ENCODE results near the gene NFATC2IP.
"Not testable (repeated sequence)": the region's sequence is repeated elsewhere in the genome, so short reads cannot be mapped to it uniquely, and the experiment has no call there.

The NFATC2IP gene

GRCh38 chr16:28932339-28933141 lies 18.2 kb upstream of the NFATC2IP start:
- no peak for TF ChIP-seq JUND (IDR thresholded peaks at IDR 0.05; ENCODE audit: low read depth)
- in situ Hi-C loops (cut with HindIII; ENCODE audit: low pct_unique_long_range_greater_than_20kb, low sequenced_read_pairs): no loop called here
- no peak for DNase-seq (ENCODE audit: low read depth in 1 of 2, low spot score in 1 of 2)

GRCh38 chr16:28933171-28933570 lies 17.6 kb upstream of the NFATC2IP start:
- TF ChIP-seq JUND (IDR thresholded peaks at IDR 0.05; ENCODE audit: low read depth): no peak
- no peak for DNase-seq (ENCODE audit: low read depth in 1 of 2, low spot score in 1 of 2)
- in situ Hi-C loops (cut with HindIII; ENCODE audit: low pct_unique_long_range_greater_than_20kb, low sequenced_read_pairs): no loop called here

- in situ Hi-C loops (cut with HindIII; ENCODE audit: low pct_unique_long_range_greater_than_20kb, low sequenced_read_pairs): no loop called here
- DNase-seq (ENCODE audit: low read depth in 1 of 2, low spot score in 1 of 2): no peak
- no peak for TF ChIP-seq JUND (IDR thresholded peaks at IDR 0.05; ENCODE audit: low read depth)
Measured at GRCh38 chr16:28935346-28935745, 15.4 kb upstream of the NFATC2IP start.

GRCh38 chr16:28935924-28936783 lies 14.6 kb upstream of the NFATC2IP start:
- in situ Hi-C loops (cut with HindIII; ENCODE audit: low pct_unique_long_range_greater_than_20kb, low sequenced_read_pairs): no loop called here
- DNase-seq (ENCODE audit: low read depth in 1 of 2, low spot score in 1 of 2): peak; percentile 97 to 98
- no peak for TF ChIP-seq JUND (IDR thresholded peaks at IDR 0.05; ENCODE audit: low read depth)

- no peak for TF ChIP-seq JUND (IDR thresholded peaks at IDR 0.05; ENCODE audit: low read depth)
- in situ Hi-C loops (cut with HindIII; ENCODE audit: low pct_unique_long_range_greater_than_20kb, low sequenced_read_pairs): no loop called here
- DNase-seq (ENCODE audit: low read depth in 1 of 2, low spot score in 1 of 2): no peak
Measured at GRCh38 chr16:28936784-28937155, 14.0 kb upstream of the NFATC2IP start.

GRCh38 chr16:28937222-28937876 lies 13.4 kb upstream of the NFATC2IP start:
- peak in 1 of 2 experiments; percentile 27 for DNase-seq (ENCODE audit: low read depth in 1 of 2, low spot score in 1 of 2)
- in situ Hi-C loops (cut with HindIII; ENCODE audit: low pct_unique_long_range_greater_than_20kb, low sequenced_read_pairs): no loop called here
- TF ChIP-seq JUND (IDR thresholded peaks at IDR 0.05; ENCODE audit: low read depth): no peak

GRCh38 chr16:28938721-28939120 lies 12.0 kb upstream of the NFATC2IP start:
- DNase-seq (ENCODE audit: low read depth in 1 of 2, low spot score in 1 of 2): no peak
- no peak for TF ChIP-seq JUND (IDR thresholded peaks at IDR 0.05; ENCODE audit: low read depth)
- in situ Hi-C loops (cut with HindIII; ENCODE audit: low pct_unique_long_range_greater_than_20kb, low sequenced_read_pairs): no loop called here

- DNase-seq (ENCODE audit: low read depth in 1 of 2, low spot score in 1 of 2); in situ Hi-C loops (cut with HindIII; ENCODE audit: low pct_unique_long_range_greater_than_20kb, low sequenced_read_pairs): not testable (repeated sequence)
Measured at GRCh38 chr16:28939825-28940224, 10.9 kb upstream of the NFATC2IP start.

- no peak for TF ChIP-seq JUND (IDR thresholded peaks at IDR 0.05; ENCODE audit: low read depth)
- in situ Hi-C loops (cut with HindIII; ENCODE audit: low pct_unique_long_range_greater_than_20kb, low sequenced_read_pairs): no loop called here
- DNase-seq (ENCODE audit: low read depth in 1 of 2, low spot score in 1 of 2): no peak
Measured at GRCh38 chr16:28943281-28943680, 7.5 kb upstream of the NFATC2IP start.

GRCh38 chr16:28946681-28947080 lies 4.1 kb upstream of the NFATC2IP start:
- DNase-seq (ENCODE audit: low read depth in 1 of 2, low spot score in 1 of 2): no peak
- in situ Hi-C loops (cut with HindIII; ENCODE audit: low pct_unique_long_range_greater_than_20kb, low sequenced_read_pairs): no loop called here
- no peak for TF ChIP-seq JUND (IDR thresholded peaks at IDR 0.05; ENCODE audit: low read depth)

GRCh38 chr16:28951410-28951943 lies 740 bp downstream of the NFATC2IP start:
- TF ChIP-seq JUND (IDR thresholded peaks at IDR 0.05; ENCODE audit: low read depth): no peak
- in situ Hi-C loops (cut with HindIII; ENCODE audit: low pct_unique_long_range_greater_than_20kb, low sequenced_read_pairs): no loop called here
- no peak for DNase-seq (ENCODE audit: low read depth in 1 of 2, low spot score in 1 of 2)

GRCh38 chr16:28958216-28958615 lies 7.5 kb downstream of the NFATC2IP start:
- no peak for TF ChIP-seq JUND (IDR thresholded peaks at IDR 0.05; ENCODE audit: low read depth)
- in situ Hi-C loops (cut with HindIII; ENCODE audit: low pct_unique_long_range_greater_than_20kb, low sequenced_read_pairs): no loop called here
- no peak for DNase-seq (ENCODE audit: low read depth in 1 of 2, low spot score in 1 of 2)

Data from T47D (cell line).